Central memory CD4-positive, alpha-beta T cell (primary cell): ENCODE data around the gene ACTL6B.
"Not testable (repeated sequence)": the region's sequence is repeated elsewhere in the genome, so short reads cannot be mapped to it uniquely, and the experiment has no call there.

ENCODE experiments used
- DNase-seq: peaks from one replicate; pipeline ENCODE4 v3.0.0; 2022
- total RNA-seq, 3 experiments: gene quantifications; one replicate each; lab custom pipeline; 2026; lab: John Stamatoyannopoulos, UW

The ACTL6B gene
- 0 reads per million in 3 experiments for total RNA-seq

DNA sequence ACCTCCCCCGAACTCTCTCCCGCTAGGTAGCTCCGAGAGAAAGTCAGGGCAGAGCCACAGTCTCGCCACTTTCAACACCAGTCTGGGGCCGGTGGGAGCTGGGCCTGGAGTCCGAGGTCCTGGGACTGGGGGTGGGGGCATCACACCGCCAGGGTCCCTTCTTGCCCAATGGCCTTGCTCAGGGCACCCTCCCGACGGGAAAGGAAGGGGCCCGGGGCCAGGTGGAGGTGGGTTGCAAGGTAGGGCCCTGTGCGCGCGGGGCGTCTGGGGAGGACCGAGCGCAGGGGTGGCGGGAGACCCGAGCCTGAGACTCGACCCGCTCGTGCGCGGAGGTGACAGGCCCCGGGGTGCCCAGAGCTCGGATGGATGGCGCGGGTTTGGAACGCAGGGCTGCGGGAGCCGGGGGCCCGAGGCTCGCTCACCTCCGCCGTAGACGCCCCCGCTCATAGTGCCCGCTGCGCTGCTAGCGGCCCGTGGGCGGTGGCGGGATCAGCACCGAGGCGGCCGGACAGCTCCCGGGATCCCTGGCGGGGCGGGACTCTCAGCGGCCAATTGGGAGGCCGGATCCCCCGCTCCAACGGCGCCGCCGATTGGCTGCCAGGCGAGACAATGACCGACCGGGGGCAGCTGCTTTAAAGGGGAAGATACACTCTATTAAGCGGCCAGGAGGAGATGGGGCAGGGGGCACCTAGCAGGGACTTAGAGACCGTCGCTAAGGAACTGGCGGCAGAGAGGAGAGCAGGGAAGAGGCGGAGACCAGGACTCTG, at the start of gene ACTL6B:
Gene ACTL6B (minus strand): TSS at position 541 of the 767 bp plus-strand sequence. CDS start 94 bp downstream, at position 447.
- peak; percentile 47 for DNase-seq

DNA sequence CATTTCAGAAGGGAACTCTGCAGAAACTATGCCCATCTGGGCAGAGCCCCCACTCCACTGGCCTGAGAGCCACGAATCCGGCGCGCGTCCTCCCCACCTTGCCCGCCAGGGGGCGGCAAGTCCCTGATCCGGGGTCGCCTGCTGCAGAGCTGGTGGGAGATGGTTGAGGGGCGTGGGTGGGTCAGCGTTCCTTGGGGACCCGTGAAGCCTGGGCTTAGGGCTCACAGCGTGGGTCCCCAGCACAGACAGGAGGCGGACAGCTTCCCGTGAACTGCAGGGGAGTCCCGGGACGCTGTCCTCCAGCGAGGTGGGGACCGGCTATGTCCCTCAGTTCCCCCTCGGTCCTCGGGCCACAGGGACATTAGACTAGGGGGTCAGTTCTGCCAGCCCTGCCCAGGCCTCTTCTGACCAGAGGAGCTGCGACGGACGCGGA, 49.1 kb upstream of the ACTL6B start:
- DNase-seq: peak; percentile 59

DNA sequence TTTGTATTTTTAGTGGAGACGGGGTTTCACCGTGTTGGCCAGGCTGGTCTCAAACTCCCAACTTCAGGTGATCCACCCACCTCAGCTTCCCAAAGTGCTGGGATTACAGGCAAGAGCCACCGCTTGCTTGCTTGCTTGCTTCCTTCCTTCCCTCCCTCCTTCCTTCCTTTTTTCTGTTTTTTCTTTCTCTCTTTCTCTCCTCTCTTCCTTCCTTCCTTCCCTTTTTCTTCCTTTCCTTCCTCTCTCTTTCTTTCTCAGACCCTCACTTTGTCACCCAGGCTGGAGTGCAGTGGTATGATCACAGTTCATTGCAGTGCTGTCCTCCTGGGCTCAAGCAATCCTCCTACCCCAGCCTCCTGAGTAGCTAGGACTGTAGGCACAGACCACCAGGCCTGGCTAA, 44.8 kb upstream of the ACTL6B start:
- not testable (repeated sequence) for DNase-seq

DNA sequence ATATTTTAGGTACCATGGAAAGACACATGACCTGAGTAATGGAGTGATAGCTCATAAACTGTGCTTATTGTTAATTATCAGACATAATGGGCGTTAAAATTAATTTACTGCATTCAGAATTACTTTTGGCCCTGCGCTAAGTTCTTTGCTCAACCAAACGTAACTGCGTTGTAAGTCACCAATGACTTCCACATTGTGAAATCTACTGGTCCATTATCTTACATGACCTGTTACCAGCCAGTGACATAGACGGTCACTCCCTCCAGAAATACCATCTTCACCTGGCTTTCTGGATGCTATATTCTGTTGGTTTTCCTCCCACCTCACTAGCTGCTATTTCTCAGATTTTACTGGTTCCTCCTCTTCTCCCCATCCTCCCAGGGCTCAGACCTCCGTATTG, 42.8 kb upstream of the ACTL6B start:
- no peak for DNase-seq

DNA sequence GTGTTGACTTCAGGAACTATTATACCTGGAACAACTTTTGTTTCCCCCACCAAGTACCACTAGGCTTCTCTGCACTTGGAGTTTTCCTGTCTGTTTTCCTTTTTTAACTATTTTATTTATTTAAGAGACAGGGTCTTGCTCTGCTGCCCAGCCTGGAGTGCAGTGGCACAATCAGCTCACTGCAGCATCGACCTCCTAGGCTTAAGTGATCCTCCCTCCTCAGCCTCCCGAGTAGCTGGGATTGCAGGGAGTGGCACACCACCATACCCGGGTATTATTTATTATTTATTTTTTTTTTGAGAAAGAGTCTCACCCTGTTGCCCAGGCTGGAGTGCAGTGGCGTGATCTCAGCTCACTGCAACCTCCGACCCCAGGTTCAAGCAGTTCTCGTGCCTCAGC, 39.9 kb upstream of the ACTL6B start:
- no peak for DNase-seq

DNA sequence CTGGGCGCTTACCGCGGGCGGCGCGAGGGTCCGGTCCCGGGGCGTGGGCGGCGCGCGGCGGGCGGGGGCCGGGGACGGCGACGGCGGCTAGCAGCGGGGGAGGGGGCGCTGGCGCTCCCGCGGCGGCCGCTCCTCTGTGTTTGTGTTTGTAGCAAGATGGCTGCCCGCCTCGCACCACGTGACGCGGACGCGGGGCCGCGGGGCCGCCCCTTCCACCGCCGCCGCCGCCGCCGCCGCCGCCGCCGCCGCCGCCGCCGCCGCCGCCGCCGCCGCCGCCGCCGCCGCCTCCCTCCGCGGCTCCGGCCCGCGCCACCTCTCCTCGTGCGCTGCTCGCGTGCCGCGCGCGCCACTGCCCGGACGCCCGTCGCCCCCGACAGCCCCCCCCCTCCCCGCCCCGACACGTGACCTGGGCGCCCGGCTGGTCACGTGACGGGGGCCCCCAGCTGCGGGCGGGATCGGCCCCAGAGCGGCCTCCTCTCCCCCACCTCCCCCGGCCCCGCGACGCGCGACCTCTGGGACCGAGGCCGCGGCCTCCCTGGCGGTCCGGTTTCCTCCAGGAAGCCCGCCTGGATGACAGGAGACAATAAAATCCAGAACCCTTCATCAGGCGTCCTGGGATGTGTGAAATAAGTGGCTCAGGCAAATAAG, 38.0 kb upstream of the ACTL6B start, which contains the start of gene GIGYF1:
Gene GIGYF1 (minus strand): TSS at position 153 of the 648 bp plus-strand sequence. CDS start 6,012 bp downstream, outside the sequence.
- peak; percentile 67 for DNase-seq

DNA sequence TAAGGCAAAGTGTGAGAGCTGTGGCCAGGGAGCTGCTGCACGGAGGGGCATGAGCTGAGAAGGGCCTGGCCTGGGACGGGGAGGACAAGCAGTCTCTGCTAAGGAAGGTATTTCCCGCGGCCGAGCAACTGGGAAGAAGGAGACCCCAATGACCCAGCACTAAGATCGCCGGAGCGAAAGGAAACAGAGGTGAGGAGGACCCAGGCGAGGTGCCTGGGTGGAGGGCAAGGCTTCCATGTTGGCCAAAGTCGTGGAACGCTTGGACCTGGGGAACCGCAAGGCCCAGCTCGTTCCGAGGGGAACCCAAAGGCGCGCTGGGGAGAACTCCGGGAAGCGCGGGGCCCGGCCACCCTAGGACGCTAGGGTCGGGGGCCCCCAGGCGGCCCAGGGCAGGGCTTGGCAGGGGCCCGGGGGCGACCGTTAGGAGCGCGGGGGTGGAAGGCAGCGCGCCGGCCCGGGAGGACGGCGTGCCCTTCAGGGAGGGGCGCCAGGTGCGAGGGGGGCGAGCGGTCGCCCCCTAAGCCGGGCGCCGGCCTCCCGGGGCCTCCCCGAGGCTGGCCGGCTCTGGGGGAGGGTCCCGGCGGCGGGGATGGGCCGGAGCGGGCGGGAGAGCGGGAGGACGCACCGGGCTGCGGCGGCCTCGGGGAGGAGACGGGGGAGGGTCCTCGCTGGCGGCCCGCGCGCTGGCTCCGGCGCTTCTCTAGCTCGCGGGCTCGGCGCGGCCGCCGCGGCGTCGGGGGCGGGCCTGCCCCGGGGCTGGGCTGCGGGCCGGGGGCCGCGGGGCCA, 37.3 kb upstream of the ACTL6B start:
- no peak for DNase-seq

DNA sequence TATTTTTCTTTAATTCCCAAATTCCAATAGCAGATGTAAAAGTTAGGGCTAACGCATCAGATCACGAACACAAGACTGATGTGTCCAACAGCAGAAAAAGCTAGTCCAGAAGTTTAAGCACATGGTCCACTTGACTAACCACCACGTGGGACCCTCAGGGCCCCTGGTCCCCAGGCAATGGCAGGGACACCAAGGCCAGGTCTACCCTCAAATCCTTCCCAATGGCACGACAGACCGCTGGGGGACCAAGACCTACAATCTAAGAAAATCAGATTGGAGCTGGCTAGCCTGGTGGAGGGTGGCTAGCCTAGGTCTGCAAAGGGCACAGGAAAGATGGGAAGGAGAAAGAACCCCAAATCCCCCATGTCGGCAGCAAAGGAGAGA, 36.3 kb upstream of the ACTL6B start:
- no peak for DNase-seq

DNA sequence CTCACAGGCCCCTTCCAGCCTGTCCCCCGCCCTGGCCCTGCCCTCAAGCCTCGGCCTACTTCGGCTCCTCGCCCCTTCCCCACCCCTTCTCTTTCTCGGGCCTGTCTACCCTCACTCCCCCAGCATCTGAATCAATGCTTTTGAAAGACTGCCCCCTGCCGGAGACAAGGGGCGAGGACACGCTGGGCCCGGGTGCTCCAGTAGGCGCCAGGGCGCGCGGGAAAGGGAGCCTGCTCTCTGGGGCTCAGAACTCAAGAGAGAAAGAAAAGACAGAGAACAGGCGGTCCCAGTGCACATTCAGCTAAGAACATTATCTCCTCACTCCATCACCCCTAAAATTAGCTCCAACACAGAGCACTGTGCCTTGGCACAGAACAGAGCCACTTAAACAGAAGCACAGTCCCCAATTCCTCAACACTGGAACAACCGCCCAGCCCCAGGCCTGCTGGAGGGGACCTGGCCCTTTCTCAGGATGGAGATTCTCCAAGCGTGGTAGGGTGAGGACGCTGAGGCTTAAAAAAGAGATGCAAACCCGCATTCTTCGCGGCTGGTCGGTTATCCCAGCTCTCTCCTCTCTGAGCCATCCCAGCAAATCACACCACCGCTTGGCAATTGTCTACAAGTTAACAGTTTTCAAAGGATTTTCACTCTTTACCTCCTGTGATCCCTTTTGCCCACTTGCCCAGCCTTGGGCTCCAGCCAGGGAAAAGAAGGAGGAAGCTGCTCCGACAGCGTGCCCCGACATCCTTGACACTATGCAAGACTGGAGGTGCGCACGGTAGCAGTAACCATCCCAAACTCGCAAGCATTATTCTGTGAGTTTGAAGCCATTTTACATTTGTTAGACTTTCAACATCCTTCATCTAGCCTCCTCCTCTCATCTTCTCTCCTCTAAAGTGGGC, 35.7 kb upstream of the ACTL6B start:
- peak; percentile 73 for DNase-seq

DNA sequence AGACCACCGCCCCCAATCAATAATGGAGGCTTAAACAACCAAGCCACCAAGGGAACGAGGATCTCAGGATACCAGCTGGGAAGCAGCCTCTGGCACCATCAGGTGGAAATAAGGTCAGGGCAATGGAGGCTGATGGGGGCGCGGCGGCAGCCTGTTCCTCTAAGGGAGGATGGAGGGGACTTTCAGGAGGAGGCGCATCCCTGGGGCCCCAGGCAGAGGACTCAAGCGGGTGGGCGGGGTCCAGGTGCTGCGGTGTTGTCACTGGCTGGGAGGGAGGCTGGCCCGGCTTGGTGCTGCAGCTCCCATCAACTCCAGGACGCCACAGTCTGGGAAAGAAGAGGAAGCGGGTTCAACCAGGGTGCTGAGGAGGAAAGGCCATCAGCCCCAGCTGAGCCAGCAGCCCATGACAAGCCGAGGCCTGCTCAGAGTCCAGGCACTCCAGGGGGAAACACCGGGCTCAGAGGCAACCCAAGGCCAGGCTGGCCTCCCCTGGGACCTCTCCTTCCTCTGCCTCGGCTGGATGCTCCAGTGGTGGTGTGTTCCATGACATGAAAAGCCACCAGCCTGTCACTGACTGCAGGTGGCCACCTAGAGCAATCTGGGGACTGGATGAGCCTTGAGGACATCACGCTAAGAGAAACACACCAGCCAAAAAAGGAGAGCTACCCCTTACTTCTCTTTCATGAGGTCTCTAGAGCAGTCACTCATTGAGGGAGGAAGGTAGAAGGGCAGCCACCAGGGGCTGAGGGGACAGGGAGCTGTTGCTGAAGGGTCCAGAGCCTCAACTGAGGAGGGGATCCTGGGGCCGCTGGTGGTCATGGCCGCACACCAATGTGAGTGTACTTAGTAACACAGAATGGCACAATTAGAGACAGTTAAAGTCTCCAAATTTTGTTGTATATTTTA, 33.2 kb upstream of the ACTL6B start:
- no peak for DNase-seq

DNA sequence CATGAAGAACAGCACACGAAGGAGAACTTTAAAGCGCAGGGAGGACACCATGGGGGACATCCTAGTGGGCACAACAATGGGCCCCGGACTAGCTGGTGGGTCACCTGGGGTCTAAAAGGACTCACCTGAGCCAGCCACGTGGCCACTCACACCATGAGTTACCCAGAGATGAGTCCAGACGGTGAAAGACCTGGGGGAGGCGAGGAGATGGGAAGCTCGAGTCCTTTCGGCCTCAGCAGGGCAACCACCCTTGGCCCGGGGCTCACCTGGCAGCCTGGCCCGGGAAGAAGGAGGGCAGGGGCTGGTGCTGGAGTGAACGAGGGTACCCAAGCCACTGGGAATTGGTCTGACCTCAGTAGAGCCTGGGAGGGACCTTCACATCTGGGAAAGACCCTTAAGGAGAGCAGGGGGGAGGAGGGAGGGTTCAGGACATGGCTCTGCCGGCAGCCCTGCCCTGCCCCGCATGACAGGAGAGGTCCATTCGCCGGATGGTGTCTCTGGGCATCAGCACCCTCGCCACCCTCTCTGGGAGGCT, 32.1 kb upstream of the ACTL6B start:
- DNase-seq: no peak

DNA sequence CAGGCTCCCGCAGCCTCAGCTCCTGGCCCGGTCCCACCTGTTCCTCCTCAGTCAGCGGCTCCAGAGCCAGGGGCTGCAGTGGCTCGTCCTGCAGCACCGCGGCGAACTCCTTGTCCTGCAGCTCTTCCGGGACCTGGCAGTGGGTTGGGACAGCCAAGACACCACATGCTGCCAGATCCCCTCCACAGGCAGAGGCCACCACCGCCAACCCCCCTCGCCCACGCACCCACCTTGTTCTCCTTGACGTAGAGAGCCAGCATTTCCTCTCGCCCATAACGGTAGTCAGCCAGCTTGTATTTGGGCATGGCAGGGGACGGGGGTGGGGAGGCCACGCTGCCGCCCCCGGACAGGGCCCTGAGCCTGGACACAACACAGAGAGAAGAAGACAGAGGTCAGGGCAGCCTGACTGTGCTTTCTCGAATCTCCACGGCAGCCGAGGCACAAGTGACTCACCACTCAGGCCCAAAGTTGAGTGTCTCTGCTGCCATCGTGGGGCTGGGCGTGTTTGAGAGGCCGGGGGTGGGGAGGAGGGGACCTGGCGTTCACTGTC, 31.6 kb upstream of the ACTL6B start:
- DNase-seq: no peak

DNA sequence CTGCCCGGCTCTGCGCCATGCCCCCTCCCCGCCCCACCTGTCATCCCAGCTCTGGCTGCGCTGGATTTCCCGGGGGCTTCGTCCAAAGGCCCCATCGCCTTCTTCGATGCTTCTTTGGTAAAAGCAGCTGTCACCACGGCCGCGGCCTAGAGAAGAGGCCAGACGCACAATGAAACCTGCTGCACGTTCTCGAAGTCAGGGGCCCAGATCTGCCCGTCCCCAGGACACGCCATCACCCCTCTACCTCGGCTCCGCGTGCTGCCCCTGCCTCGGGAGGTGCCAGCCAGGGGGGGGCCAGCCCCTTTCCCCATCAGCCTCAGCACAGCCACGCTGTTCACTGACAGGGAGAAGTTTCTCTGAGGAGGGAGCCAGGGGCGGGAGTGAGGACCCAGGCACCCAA, 31.0 kb upstream of the ACTL6B start:
- DNase-seq: no peak

DNA sequence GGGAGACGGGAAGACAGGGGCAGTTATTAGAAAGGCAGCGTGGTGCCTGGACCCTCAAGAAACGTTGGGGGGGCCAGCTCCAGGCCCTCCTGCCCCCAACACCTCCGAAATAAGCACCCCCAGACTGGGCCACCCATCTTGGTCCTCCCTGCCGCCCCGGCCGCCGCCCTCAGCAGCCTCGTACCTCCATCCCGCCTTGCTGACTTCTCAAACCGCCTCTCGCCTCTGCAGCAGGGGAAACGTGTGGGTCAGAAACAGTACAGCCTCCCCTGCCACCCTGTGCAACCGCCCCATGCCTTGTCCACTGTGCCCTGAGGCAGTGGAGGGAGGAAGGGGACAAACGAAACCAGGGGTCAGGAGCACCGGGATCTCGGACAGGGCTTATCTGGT, 30.6 kb upstream of the ACTL6B start:
- DNase-seq: no peak

DNA sequence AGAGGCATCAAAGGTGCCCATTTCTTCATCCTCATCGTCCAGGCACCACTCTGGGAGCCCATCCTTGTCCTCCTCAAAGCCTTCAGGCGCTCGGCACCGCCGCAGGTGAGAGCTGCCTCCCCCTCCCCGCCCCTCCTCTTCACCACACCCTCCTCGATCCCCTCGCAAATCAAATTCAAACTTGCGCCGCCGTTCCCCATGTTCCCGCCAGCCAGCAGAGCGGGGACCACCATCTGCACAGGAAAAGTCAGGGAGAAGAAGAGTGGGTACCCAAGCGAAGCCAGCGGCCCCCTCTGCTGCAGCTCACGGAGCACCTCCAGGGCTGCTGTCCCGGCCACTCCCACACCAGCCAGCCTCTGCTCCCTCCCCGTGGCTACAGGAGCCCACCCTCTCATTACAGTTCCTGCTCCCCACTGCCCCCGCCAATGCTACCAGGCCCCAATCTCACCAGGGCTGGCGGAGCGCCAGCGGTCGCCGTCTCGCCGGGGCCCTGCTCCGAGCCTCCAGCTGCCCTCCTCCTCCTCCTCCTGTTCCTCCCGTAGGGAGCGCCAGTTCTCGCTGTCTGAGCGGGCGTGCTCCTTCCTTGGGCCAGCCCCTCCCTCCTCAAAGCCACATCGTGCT, 30.1 kb upstream of the ACTL6B start:
- DNase-seq: no peak

DNA sequence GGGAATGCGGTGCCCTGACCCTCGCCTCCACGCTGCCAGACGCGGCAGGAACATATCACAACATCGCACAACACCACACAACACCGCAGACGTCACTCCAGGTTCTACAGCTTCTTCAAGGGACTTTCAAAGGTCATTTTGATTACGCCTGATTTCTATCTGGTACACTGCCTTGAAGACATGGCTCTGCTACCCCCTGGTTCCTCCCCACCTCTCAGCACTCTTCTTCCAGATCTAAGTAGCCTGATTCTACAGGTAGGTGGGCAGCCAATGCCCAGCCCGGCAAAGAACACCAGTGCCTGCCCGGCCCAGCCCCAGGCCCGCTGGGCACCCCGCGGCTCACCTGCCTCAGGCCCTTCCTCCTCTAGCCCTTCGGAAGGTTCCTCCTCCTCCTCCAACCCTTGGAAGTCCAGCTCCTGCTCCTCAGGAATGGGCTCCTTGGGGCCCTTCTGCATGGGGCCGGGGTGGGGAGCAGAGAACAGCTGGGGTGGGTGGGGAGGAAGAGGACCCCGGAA, 29.4 kb upstream of the ACTL6B start:
- DNase-seq: no peak

DNA sequence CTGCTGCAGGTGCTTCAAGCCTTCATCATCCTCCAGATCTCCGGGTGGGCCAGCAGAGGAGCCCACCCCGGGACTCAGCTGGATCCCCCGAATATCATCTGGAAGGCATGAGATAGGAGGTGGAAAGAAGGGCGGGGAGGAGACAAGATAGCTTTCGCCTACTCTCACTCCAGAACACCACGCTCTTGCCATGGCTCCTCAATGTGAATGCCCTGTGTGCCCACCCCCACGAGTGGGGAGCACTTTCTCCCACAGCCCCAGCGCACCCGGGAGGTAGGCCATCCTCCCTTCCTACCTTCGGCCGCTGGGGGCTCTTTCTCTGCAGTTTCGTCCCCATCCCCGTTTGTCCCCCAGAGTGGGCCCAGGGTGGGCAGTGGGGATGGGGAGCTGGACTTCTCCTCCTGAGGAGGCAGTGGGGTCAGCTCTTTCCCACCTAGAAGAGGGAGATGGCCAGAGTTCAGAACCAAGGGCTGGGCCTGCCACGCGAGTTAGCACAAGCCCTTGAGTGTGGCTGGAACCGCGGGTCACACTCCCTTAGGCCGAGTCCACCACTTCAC, 28.9 kb upstream of the ACTL6B start:
- no peak for DNase-seq

DNA sequence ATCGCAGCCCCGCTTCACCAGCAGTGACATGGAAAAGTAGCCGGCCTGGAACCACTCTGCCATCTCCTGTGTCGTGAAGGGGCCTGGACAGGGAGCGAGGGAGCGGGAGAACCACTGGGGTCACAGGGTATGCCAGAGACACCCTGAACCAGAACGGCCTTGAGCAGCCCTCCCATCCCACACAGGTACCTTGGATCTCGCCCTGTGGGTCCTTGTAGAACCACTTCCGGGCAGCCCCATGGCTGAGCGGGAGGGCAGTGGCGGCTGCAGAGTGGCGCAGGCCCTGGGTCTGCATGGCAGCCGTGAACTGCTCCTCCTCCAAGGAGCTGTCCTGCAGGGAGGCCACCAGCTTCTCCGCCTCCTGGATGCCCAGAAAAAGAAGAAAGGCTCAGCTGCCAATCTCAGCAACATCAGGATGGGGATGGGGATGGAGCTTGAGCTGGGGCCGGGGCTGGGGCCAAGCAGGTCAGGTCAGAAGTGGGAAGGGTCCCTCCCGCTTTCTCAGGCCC, 28.3 kb upstream of the ACTL6B start:
- no peak for DNase-seq
